Tibial nerve (tissue), 4 donors: Measurements from ENCODE around the gene GADD45A.

Experiments
- CTCF ChIP-seq, 5 experiments: fragments of 200-600 bp in 3 of 5; fragments of 450-650 bp in 2 of 5; sonication (generic) in 3 of 5; IDR thresholded peaks; one replicate each; pipeline ENCODE4 v1.5.1; 2016 to 2019; ENCODE audit warnings: antibody characterized with exemption in 5 of 5, mild to moderate bottlenecking in 3 of 5, moderate library complexity in 2 of 5
- EP300 ChIP-seq, 2 donors: sonication (generic); formaldehyde crosslinking; IDR thresholded peaks; one replicate each; pipeline ENCODE4 v1.6.1; 2017; ENCODE audit warnings: antibody characterized with exemption in 2 of 2, mild to moderate bottlenecking in 1 of 2
- POLR2A ChIP-seq, 2 donors: fragments of 450-650 bp; IDR thresholded peaks; one replicate each; pipeline ENCODE4 v1.6.1; 2017; ENCODE audit warnings: antibody characterized with exemption in 2 of 2, mild to moderate bottlenecking in 2 of 2, moderate library complexity in 2 of 2

- TF ChIP-seq CTCF (IDR thresholded peaks at IDR 0.05) (no peak), EP300 (IDR thresholded peaks at IDR 0.05) (no peak), POLR2A (IDR thresholded peaks at IDR 0.05) (no peak)
Observed at GRCh38 chr1:67708606-67709005, 23.6 kb downstream of the GADD45A start.
